GM10266 (cell line): ENCODE data around the gene COL5A1.

Source experiments
- DNase-seq: peaks from one replicate; pipeline ENCODE4 v3.0.0; 2012; ENCODE audit errors: extremely low spot score
- TF ChIP-seq, protein P1 (sequence below): IDR thresholded peaks from 2 replicates; pipeline ENCODE4 v1.5.1; 2012; ENCODE audit warnings: mild to moderate bottlenecking, low read depth; ENCODE audit not compliant: control insufficient read depth, insufficient read depth; ENCODE audit errors: missing control alignments

Gene COL5A1

GRCh38 chr9:134772331-134772730, 130.7 kb downstream of the COL5A1 start:
- no peak for DNase-seq
- TF ChIP-seq, protein P1, sequence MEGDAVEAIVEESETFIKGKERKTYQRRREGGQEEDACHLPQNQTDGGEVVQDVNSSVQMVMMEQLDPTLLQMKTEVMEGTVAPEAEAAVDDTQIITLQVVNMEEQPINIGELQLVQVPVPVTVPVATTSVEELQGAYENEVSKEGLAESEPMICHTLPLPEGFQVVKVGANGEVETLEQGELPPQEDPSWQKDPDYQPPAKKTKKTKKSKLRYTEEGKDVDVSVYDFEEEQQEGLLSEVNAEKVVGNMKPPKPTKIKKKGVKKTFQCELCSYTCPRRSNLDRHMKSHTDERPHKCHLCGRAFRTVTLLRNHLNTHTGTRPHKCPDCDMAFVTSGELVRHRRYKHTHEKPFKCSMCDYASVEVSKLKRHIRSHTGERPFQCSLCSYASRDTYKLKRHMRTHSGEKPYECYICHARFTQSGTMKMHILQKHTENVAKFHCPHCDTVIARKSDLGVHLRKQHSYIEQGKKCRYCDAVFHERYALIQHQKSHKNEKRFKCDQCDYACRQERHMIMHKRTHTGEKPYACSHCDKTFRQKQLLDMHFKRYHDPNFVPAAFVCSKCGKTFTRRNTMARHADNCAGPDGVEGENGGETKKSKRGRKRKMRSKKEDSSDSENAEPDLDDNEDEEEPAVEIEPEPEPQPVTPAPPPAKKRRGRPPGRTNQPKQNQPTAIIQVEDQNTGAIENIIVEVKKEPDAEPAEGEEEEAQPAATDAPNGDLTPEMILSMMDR = no peak

DNA sequence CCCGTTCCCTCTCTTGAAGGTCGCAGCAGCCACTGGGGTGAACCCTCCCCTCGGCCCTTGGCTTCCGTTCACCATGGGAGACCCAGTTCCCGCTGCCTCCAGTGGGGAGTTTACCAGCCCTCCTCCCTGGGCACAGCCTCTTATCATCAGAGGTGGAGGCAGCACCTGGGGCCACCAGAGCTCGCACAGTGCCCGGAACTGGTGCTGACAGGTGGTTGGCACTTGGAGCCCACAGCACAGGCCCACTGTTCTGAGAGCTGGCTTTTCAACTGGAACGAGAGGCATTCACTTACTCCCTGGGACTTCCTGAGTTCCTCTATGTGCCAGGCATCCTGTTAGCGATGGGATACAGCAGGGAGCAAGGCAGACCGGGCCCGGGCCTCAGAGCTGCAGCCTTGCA, 132.2 kb downstream of the COL5A1 start:
- no peak for DNase-seq
- TF ChIP-seq, protein P1 = no peak

DNA sequence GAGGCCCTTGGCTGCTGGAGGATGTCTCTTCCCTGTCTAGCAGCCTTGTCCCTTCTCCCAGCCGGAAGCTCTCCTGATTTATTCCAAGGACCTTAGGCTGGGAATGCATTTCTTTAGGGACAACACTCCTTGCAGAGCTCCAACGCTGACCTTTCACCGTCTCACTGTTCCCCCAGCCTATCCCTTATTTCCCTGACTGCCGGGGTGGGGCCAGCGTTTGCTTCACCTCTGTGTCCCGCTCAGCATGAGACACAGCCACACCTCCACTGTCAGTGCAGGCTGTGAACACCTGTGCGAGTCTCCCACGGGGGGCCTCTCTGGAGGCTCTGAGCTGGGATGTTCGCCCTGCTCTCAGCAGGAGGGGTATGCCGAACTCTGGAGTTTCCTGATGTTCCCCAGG, 132.8 kb downstream of the COL5A1 start:
- TF ChIP-seq, protein P1 = no peak
- DNase-seq = no peak

GRCh38 chr9:134775081-134775951, 133.7 kb downstream of the COL5A1 start:
- TF ChIP-seq, protein P1 = no peak
- DNase-seq = no peak

- DNase-seq = no peak
- TF ChIP-seq, protein P1 = no peak
These were observed 134.6 kb downstream of the COL5A1 start for GRCh38 chr9:134776080-134776796.

- TF ChIP-seq, protein P1 = no peak
- DNase-seq = no peak
These were observed 135.6 kb downstream of the COL5A1 start for GRCh38 chr9:134777153-134777552.

GRCh38 chr9:134778156-134778555, 136.6 kb downstream of the COL5A1 start:
- DNase-seq = no peak
- TF ChIP-seq, protein P1 = no peak
